GM12864 (cell line): ENCODE results near the gene YES1.

Experiments
- DNase-seq: peaks from one replicate; pipeline ENCODE4 v3.0.0-alpha.2; 2011; ENCODE audit warnings: low read depth
- H3K4me3 ChIP-seq: 2 replicates; pipeline ENCODE4 v1.5.1; 2011; ENCODE audit warnings: mild to moderate bottlenecking, low read depth, low read length, control low read depth
- TF ChIP-seq, protein P1 (sequence below): IDR thresholded peaks from 2 replicates; pipeline ENCODE4 v1.5.1; 2011; ENCODE audit warnings: low read depth, mild to moderate bottlenecking, moderate library complexity, low read length, control low read depth, inconsistent platforms; ENCODE audit errors: missing control alignments

The YES1 gene

GRCh38 chr18:711657-712400, 100.2 kb downstream of the YES1 start:
- DNase-seq: peak; percentile 66
- H3K4me3 ChIP-seq: peak overlapping the region; percentile 71
- TF ChIP-seq, protein P1, sequence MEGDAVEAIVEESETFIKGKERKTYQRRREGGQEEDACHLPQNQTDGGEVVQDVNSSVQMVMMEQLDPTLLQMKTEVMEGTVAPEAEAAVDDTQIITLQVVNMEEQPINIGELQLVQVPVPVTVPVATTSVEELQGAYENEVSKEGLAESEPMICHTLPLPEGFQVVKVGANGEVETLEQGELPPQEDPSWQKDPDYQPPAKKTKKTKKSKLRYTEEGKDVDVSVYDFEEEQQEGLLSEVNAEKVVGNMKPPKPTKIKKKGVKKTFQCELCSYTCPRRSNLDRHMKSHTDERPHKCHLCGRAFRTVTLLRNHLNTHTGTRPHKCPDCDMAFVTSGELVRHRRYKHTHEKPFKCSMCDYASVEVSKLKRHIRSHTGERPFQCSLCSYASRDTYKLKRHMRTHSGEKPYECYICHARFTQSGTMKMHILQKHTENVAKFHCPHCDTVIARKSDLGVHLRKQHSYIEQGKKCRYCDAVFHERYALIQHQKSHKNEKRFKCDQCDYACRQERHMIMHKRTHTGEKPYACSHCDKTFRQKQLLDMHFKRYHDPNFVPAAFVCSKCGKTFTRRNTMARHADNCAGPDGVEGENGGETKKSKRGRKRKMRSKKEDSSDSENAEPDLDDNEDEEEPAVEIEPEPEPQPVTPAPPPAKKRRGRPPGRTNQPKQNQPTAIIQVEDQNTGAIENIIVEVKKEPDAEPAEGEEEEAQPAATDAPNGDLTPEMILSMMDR: peak; percentile 9

DNA sequence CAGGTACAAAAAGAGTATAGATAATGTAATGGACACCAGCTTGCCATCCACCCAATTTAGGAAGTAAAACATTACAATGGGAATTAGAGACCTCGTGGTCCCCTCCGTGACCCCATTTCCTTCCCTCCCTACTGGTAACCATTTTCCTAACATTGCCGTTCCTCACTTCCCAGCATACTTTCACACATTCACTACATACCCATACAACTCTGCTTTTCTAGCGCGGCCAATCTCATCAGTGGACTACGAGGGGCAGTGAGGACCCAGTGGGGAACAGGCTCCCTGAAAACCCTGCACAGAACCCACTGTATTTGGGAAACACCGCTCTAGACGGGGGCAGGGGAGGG, 100.8 kb downstream of the YES1 start:
- no peak for DNase-seq
- H3K4me3 ChIP-seq: peak overlapping the region; percentile 71
- TF ChIP-seq, protein P1: no peak

- peak overlapping the region; percentile 71 for H3K4me3 ChIP-seq
- no peak for DNase-seq
- TF ChIP-seq, protein P1: no peak
These were observed 101.4 kb downstream of the YES1 start for GRCh38 chr18:710418-711300.

DNA sequence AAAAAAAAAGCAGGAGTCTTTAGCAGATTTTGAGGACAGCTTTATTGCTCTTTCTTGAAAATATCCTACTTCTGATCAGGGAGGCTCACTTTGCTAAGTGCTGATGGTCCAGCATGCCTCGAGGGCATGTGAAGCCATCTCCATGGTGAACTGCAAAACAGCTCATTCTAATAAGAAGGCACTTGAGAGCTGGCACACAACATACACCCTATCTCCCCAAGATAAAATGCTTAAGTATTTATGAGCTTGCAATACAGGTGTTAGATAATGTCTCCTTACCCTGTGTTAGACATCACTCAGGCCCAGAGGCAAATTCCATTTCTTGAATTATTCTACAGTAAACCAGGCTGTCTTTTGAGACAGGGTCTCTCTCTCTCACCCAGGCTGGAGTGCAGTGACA, 102.3 kb downstream of the YES1 start:
- no peak overlapping the region for H3K4me3 ChIP-seq
- no peak for DNase-seq

GRCh38 chr18:708096-708495, 103.9 kb downstream of the YES1 start:
- no peak overlapping the region for H3K4me3 ChIP-seq
- DNase-seq: no peak
- TF ChIP-seq, protein P1: no peak

More for the DNA sequence above, 102.3 kb downstream of the YES1 start:
- TF ChIP-seq, protein P1: no peak

DNA sequence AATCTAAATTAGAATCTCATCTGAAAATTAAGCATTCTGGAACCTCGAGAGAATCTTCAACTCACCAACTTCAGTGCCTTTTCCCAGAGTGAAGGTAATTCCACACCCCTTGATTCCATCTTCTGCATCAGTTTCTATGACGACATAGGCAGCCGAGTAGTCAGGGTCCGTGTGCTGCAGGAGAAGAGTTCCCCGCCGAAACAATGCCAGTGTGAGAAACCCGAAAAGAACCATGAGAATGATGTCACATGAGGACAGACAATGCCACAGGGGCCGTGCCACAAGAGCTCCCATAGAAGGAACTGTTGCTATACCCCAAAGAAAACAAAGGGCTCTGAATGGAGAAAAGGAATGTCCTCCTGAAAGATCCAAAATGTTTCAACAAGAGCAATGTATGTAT, 105.6 kb downstream of the YES1 start:
- no peak for DNase-seq
- TF ChIP-seq, protein P1: no peak

More for the DNA sequence above, 105.6 kb downstream of the YES1 start:
- no peak overlapping the region for H3K4me3 ChIP-seq
